GM23338 (cell line): Measurements from ENCODE around the gene BCORL1. TPM values are rescaled to one million over a fixed set of nuclear protein-coding genes. Genes with fewer than 3 reads are reported as not detected.

ENCODE experiments used
- ATAC-seq: fragments of 200-7000 bp; cut with Tn5 transposase; 3 replicates; pipeline ENCODE4 v1.9.1; 2020
- DNase-seq: peaks from one replicate; pipeline ENCODE4 v3.0.0-alpha.2; 2015; ENCODE audit warnings: low spot score
- H2AFZ ChIP-seq: fragments of 200-600 bp; sonication (generic); 2 replicates; pipeline ENCODE4 v1.8.0; 2016; ENCODE audit warnings: antibody characterized with exemption, mild to moderate bottlenecking, moderate library complexity
- H3F3A ChIP-seq: fragments of 200-600 bp; sonication (generic); replicated peaks from 2 replicates; pipeline ENCODE4 v1.8.0; 2017; ENCODE audit warnings: antibody characterized with exemption, mixed run types, low read depth
- H3K27ac ChIP-seq: fragments of 200-600 bp; sonication (generic); 2 replicates; pipeline ENCODE4 v1.6.1; 2016; ENCODE audit warnings: low read depth
- H3K27me3 ChIP-seq: fragments of 200-600 bp; sonication (generic); 2 replicates; pipeline ENCODE4 v1.8.0; 2016; ENCODE audit warnings: mild to moderate bottlenecking, mixed run types, moderate library complexity; ENCODE audit not compliant: insufficient read depth
- H3K36me3 ChIP-seq: fragments of 200-600 bp; sonication (generic); 2 replicates; pipeline ENCODE4 v1.8.0; 2016; ENCODE audit warnings: mild to moderate bottlenecking; ENCODE audit not compliant: insufficient read depth
- H3K4me1 ChIP-seq: fragments of 200-600 bp; sonication (generic); 2 replicates; pipeline ENCODE4 v1.8.0; 2016; ENCODE audit warnings: mild to moderate bottlenecking, moderate library complexity; ENCODE audit not compliant: insufficient read depth
- H3K4me2 ChIP-seq: fragments of 200-600 bp; sonication (generic); 2 replicates; pipeline ENCODE4 v1.7.1; 2017; ENCODE audit warnings: mixed run types
- H3K4me3 ChIP-seq: fragments of 200-600 bp; sonication (generic); 2 replicates; pipeline ENCODE4 v1.6.1; 2016; ENCODE audit warnings: mixed run types
- H3K79me2 ChIP-seq: fragments of 200-600 bp; sonication (generic); replicated peaks from 2 replicates; pipeline ENCODE4 v1.8.0; 2017; ENCODE audit warnings: mild to moderate bottlenecking; ENCODE audit not compliant: insufficient read depth
- H3K9me2 ChIP-seq: fragments of 200-600 bp; sonication (generic); 2 replicates; pipeline ENCODE4 v1.8.0; 2017; ENCODE audit not compliant: insufficient read depth
- H4K20me1 ChIP-seq: fragments of 200-600 bp; sonication (generic); replicated peaks from 2 replicates; pipeline ENCODE4 v1.8.0; 2017; ENCODE audit warnings: mild to moderate bottlenecking; ENCODE audit not compliant: insufficient read depth
- H3K27ac Mint-ChIP-seq: 2 replicates; pipeline ENCODE4 v1.8.0; 2020; ENCODE audit warnings: inconsistent platforms, mild to moderate bottlenecking, moderate library complexity, mixed read lengths
- H3K27me3 Mint-ChIP-seq: 3 replicates; pipeline ENCODE4 v1.8.0; 2022; ENCODE audit warnings: low read depth, mild to moderate bottlenecking, moderate library complexity, mixed read lengths, inconsistent platforms; ENCODE audit not compliant: insufficient read depth, poor library complexity
- H3K36me3 Mint-ChIP-seq: 3 replicates; pipeline ENCODE4 v1.8.0; 2021; ENCODE audit warnings: low read depth, mild to moderate bottlenecking, inconsistent platforms, moderate library complexity, mixed read lengths
- H3K4me1 Mint-ChIP-seq: 3 replicates; pipeline ENCODE4 v1.8.0; 2020; ENCODE audit warnings: mild to moderate bottlenecking, inconsistent platforms, mixed read lengths
- H3K4me3 Mint-ChIP-seq: 3 replicates; pipeline ENCODE4 v1.8.0; 2021; ENCODE audit warnings: moderate library complexity, mild to moderate bottlenecking, inconsistent platforms, mixed read lengths
- H3K9me3 Mint-ChIP-seq: 3 replicates; pipeline ENCODE4 v1.8.0; 2020; ENCODE audit warnings: moderate library complexity, mild to moderate bottlenecking, inconsistent platforms, mixed read lengths
- CTCF ChIP-seq, 2 experiments: fragments of 200-600 bp in 1 of 2; sonication (generic) in 1 of 2; conservative IDR thresholded peaks; 2 replicates each; pipeline versions ENCODE4 v1.5.1 to v1.6.1; 2016 to 2017; ENCODE audit warnings: antibody characterized with exemption in 2 of 2, low read depth in 2 of 2, mild to moderate bottlenecking in 2 of 2, moderate library complexity in 1 of 2
- ETS1 ChIP-seq: IDR thresholded peaks from 2 replicates; pipeline ENCODE4 v1.6.1; 2016; ENCODE audit warnings: antibody characterized with exemption
- EZH2phosphoT487 ChIP-seq: fragments of 200-600 bp; sonication (generic); IDR thresholded peaks from one replicate; pipeline ENCODE4 v1.8.1; 2018; ENCODE audit warnings: antibody characterized with exemption; ENCODE audit not compliant: unreplicated experiment
- JUNB ChIP-seq: IDR thresholded peaks from one replicate; pipeline ENCODE4 v1.6.1; 2016; ENCODE audit warnings: antibody characterized with exemption; ENCODE audit not compliant: unreplicated experiment
- NANOG ChIP-seq: IDR thresholded peaks from 2 replicates; pipeline ENCODE4 v1.6.1; 2016; ENCODE audit warnings: antibody characterized with exemption, borderline replicate concordance
- STAT1 ChIP-seq: IDR thresholded peaks from one replicate; pipeline ENCODE4 v1.6.1; 2016; ENCODE audit warnings: antibody characterized with exemption; ENCODE audit not compliant: unreplicated experiment
- ZNF114 ChIP-seq: fragments of 250-450 bp; sonication (Bioruptor Pico); IDR thresholded peaks from 2 replicates; pipeline ENCODE4 v1.5.0; 2020; ENCODE audit warnings: mild to moderate bottlenecking, moderate library complexity
- ZNF462 ChIP-seq: fragments of 250-450 bp; sonication (Bioruptor Pico); IDR thresholded peaks from 2 replicates; pipeline ENCODE4 v1.5.0; 2020; ENCODE audit warnings: mild to moderate bottlenecking, moderate library complexity
- polyA plus RNA-seq: library from polyadenylated mRNA; unstranded; fragments of >200 nt; fragmentation: Nextera tagmentation; extraction: Ambion mirVana; gene quantifications from 2 replicates; pipeline ENCODE4 v1.2.1, GENCODE V29; 2016
- total RNA-seq: library from RNA; depleted of rRNA; stranded (reverse); fragments of >200 nt; shearing (Covaris generic); gene quantifications from 2 replicates; pipeline ENCODE4 v1.2.3, GENCODE V29; 2014

Gene BCORL1
- total and polyA plus RNA-seq, 2 experiments from 2014 or later: 2.6 to 2.7 TPM

GRCh38 chrX:129987871-129988270 is 5.4 kb downstream of the BCORL1 start:
- Histone ChIP-seq H3K4me3 (no peak overlapping the region), H3K79me2 (no peaks in the 10 kb centered on the region), H3K4me1 (no peaks in the 10 kb centered on the region), H3K27me3 (peaks cover 28% of the 10 kb centered on the region), H3K27ac (no peak overlapping the region), H2AFZ (no peak overlapping the region), H3K9me2 (no peaks in the 10 kb centered on the region), H4K20me1 (0 out of 2 replicates have a peak, but pooled peaks cover 6% of the 10 kb centered on the region), H3F3A (no peaks in the 10 kb centered on the region), H3K36me3 (no peaks in the 10 kb centered on the region), H3K4me2 (no peak overlapping the region)
- Mint-ChIP-seq H3K9me3 (no peaks in the 10 kb centered on the region), H3K27me3 (peaks cover 14% of the 10 kb centered on the region), H3K4me1 (peaks cover 8% of the 10 kb centered on the region), H3K4me3 (no peak overlapping the region), H3K27ac (no peak overlapping the region), H3K36me3 (no peaks in the 10 kb centered on the region)
- ATAC-seq (no peak), DNase-seq (no peak)
- TF ChIP-seq ZNF114 (CRISPR knock-in tag) (no peak), NANOG (no peak), ETS1 (no peak), CTCF (conservative IDR thresholded peaks at IDR 0.05; ENCODE audit: low read depth in 2 of 2) (no peak), EZH2phosphoT487 (no peak), JUNB (no peak), STAT1 (no peak)

GRCh38 chrX:129992181-129992580 is 9.7 kb downstream of the BCORL1 start:
- Mint-ChIP-seq H3K36me3 (no peaks in the 10 kb centered on the region), H3K27me3 (no peaks in the 10 kb centered on the region), H3K4me3 (no peak overlapping the region), H3K27ac (no peak overlapping the region), H3K9me3 (no peaks in the 10 kb centered on the region), H3K4me1 (no peaks in the 10 kb centered on the region)
- Histone ChIP-seq H2AFZ (no peak overlapping the region), H3K4me1 (no peaks in the 10 kb centered on the region), H3K36me3 (no peaks in the 10 kb centered on the region), H3F3A (no peaks in the 10 kb centered on the region), H3K9me2 (no peaks in the 10 kb centered on the region), H4K20me1 (no peaks in the 10 kb centered on the region), H3K27me3 (no peaks in the 10 kb centered on the region), H3K4me3 (no peak overlapping the region), H3K4me2 (no peak overlapping the region), H3K27ac (no peak overlapping the region), H3K79me2 (no peaks in the 10 kb centered on the region)
- no peak for DNase-seq
- ATAC-seq: no peak
- TF ChIP-seq ETS1 (no peak), ZNF462 (no peak)
